Keratinocyte (primary cell): Measurements from ENCODE around the gene AJAP1.

Source experiments
- EZH2 ChIP-seq: IDR thresholded peaks from one replicate; pipeline ENCODE4 v1.6.1; 2012; ENCODE audit warnings: inconsistent platforms, mild to moderate bottlenecking, low read length, moderate library complexity
- TF ChIP-seq, protein P1 (sequence below), 3 experiments: IDR thresholded peaks in 1 of 3; conservative IDR thresholded peaks in 1 of 3; optimal IDR thresholded peaks in 1 of 3; 2 replicates in 2 of 3; 3 replicates in 1 of 3; pipeline versions ENCODE3 to v1.5.1; 2011; ENCODE audit warnings: low read length in 3 of 3, mild to moderate bottlenecking in 3 of 3, moderate library complexity in 2 of 3, control low read depth in 1 of 3, inconsistent platforms in 1 of 3; ENCODE audit not compliant: insufficient read depth in 2 of 3; ENCODE audit errors: extremely low read depth in 1 of 3

GRCh38 chr1:4825800-4826450, 171.5 kb downstream of the AJAP1 start:
- TF ChIP-seq, protein P1, sequence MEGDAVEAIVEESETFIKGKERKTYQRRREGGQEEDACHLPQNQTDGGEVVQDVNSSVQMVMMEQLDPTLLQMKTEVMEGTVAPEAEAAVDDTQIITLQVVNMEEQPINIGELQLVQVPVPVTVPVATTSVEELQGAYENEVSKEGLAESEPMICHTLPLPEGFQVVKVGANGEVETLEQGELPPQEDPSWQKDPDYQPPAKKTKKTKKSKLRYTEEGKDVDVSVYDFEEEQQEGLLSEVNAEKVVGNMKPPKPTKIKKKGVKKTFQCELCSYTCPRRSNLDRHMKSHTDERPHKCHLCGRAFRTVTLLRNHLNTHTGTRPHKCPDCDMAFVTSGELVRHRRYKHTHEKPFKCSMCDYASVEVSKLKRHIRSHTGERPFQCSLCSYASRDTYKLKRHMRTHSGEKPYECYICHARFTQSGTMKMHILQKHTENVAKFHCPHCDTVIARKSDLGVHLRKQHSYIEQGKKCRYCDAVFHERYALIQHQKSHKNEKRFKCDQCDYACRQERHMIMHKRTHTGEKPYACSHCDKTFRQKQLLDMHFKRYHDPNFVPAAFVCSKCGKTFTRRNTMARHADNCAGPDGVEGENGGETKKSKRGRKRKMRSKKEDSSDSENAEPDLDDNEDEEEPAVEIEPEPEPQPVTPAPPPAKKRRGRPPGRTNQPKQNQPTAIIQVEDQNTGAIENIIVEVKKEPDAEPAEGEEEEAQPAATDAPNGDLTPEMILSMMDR (optimal IDR thresholded peaks at IDR 0.05 in 1 of 3, IDR thresholded peaks at IDR 0.05 in 1 of 3, conservative IDR thresholded peaks at IDR 0.05 in 1 of 3; ENCODE audit: extremely low read depth in 1 of 3, insufficient read depth in 2 of 3, low read length in 3 of 3), result peak; percentile 58 to 84 (median 69)
- no peak for TF ChIP-seq EZH2
